ENCODE data around the gene RITA1.

- TF ChIP-seq ELK1 (IDR thresholded peaks at IDR 0.05; ENCODE audit: low read depth, low read length): no peak
- TF ChIP-seq CTCF (IDR thresholded peaks at IDR 0.05): no peak
- TF ChIP-seq POLR2A (IDR thresholded peaks at IDR 0.05; ENCODE audit: low read length): no peak
- no peak for TF ChIP-seq RNF2 (IDR thresholded peaks at IDR 0.05; ENCODE audit: borderline replicate concordance, low read depth)
- TF ChIP-seq USF2 (IDR thresholded peaks at IDR 0.05): no peak
- TF ChIP-seq MAFK (IDR thresholded peaks at IDR 0.05; ENCODE audit: partially characterized antibody): no peak
- TF ChIP-seq BHLHE40 (IDR thresholded peaks at IDR 0.05; ENCODE audit: low read depth, low read length): no peak
Measured at GRCh38 chr12:113158439-113159203, 26.9 kb upstream of the RITA1 start.
